Right renal pelvis (tissue), 4 donors: ENCODE measurements around the gene TCERG1L. TPM values are rescaled to one million over a fixed set of nuclear protein-coding genes. Genes with fewer than 3 reads are reported as not detected.

Experiments
- DNase-seq, 4 donors: peaks; one replicate each; pipeline ENCODE4 v3.0.0-alpha.2; 2013; ENCODE audit warnings: low read depth in 4 of 4, low spot score in 3 of 4, missing footprints in 1 of 4
- polyA plus RNA-seq, 4 donors: library from polyadenylated mRNA; unstranded; fragments of 120-200 nt; gene quantifications; one replicate each; pipeline ENCODE4 v1.2.1, GENCODE V29; 2013; ENCODE audit not compliant: insufficient read length in 4 of 4

Gene TCERG1L
- polyA plus RNA-seq, 4 donors, result 1.4 to 2.1 (median 1.8) TPM

- DNase-seq, result no peak
Observed at GRCh38 chr10:131134651-131135050, 176.9 kb downstream of the TCERG1L start.

GRCh38 chr10:131134001-131134576 lies 177.4 kb downstream of the TCERG1L start:
- no peak for DNase-seq

- no peak for DNase-seq
Observed at GRCh38 chr10:131132681-131133080, 178.8 kb downstream of the TCERG1L start.

DNA sequence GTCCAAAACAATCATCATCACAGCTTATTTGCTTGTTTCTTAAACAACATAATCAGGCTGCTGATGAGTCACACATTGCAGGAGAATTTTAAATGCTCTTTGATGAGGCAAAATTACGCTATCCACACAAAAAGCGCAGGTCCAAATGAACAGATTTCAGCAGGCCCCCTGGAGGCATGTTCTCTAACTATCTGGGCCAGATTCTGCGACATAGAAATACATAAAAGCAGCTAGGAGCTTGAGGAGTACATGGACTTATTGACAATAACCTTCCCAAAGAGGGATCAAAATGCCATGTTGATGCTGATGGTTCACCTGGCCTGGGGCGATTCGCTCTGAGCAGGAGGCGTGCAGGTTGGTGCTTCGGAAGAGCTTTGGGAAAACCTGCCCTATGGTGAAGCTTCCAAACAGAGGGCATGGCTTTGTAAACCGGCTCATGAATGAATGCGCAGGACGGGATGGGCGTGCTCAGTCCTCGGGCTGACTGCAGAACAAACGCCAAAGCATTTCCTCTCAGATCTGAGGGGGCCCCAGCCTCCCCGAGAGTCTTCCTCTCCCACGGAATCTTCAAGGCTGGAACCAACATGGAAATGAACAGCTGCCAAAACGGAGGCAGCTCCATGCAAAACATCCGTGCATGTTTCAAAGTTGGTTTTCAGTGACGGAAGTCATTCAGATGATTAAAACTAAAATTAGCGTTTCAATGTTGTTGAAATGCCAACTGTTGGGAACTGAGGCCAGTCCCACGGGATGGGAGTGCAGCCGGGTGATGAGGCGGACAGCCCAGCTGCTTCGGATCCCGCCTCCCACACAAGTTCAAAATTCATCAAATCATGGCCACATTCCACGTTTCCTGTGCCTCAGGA lies 179.6 kb downstream of the TCERG1L start:
- peak in 2 of 4 donors; percentile 22 to 37 for DNase-seq

DNA sequence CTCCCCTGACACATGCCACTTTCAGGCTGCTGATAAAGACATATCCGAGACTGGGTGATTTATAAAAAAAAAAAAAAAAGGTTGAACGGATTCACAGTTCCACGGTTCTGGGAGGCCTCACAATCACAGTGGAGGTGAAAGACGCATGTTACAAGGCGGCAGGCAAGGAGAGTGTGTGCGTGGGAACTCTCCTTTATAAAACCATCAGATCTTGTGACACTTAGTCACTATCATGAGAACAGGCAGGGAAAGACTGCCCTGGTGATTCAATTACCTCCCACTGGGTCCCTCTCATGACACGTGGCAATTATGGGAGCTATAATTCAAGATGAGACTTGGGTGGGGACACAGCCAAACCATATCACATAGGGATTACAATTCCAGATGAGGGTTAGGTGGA lies 181.5 kb downstream of the TCERG1L start:
- DNase-seq, result no peak

- no peak for DNase-seq
Observed at GRCh38 chr10:131129544-131129943, 182.0 kb downstream of the TCERG1L start.

DNA sequence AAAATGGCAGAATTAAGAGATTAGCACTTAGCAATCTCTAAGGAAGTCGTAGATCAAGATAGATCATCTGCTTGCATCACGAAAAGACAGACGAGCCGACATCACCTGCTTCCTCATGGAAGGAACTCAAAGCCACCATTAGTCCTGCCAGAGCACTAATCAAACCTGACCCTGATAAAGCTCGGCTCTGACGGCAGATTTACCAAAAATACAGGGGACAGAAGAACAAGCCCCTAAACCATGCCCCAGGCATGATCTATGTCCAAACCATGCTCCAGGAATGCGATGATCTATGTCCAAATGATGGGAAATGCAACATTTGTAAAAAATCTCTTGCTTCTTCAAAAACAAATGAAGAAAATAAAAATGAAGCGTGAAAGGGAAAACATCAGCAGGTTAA lies 182.8 kb downstream of the TCERG1L start:
- no peak for DNase-seq

GRCh38 chr10:131127610-131128009 lies 183.9 kb downstream of the TCERG1L start:
- DNase-seq, result no peak

- DNase-seq, result no peak
Observed at GRCh38 chr10:131127138-131127589, 184.4 kb downstream of the TCERG1L start.

DNA sequence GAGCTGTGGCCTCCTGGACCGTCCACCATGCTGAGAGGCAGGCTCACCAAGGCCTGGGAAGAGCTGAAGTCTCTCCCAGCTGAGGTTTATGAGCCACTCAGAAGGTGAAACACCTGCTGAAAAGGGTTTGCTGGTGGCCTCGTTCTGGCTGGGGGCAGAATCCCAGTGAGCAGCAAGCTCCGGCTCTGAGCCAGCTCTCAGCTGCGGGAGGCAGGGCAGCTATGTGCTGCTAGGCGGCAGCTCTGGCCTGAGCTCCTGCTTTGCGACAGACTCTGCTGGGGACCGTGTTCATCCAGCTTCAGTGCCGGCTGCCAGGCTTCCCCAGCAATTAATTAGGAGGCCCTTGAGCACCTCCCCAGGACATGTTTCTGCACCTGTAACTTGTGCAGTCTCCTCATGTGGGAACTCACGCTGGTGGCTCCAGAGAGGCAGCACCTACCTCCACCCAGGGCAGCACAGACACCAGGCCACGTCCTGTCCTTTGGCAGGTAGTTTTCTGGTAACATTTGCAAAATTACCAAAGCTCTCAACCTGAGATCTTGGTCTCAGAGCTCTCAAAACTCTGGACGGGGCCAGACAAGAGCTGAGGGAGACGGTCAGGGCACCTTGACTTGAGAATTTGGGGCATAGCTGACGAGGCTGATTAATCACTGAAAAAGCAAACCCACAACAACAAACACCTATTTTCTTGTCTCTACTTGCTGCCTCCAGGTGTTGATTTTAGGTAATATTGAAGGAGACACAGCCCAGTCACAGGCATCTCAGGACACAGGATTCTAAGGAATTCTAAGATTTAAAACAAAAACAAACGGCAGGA lies 185.0 kb downstream of the TCERG1L start:
- peak in 1 of 4 donors; percentile 25 for DNase-seq

DNA sequence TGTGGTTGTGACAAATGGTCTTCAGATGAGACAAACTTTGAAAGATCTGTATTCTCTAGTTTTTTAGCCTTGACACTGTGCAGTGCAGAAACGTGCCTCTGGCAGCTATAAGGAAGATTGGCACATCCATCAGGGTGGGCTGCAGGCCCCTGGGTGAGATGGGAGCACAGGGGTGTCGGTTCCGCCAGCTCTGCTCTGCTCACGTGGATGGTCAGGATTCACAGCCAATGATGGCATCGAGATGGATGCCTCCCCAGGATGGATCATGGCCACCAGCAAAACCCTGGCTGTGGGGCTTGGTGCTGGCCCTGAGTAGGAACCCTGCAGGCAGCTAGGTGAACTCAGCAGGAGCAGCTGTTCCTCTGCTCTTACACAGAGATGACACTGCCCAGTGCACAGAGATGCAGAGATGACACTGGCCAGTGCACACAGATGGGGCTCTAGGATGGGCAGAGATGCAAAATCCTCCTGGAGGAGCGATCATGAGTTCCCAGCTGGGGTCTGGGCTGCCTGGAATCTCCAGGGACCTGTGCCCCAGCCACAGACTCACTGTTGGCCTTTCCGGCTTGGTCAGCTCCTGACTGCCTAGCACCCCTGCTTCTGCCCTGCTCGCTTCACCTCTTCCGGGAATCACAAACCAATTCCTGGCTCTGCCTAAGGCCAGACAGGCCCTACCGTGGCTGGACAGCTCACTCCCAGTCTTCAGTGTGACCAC lies 185.9 kb downstream of the TCERG1L start:
- no peak for DNase-seq

GRCh38 chr10:131124945-131125344 lies 186.6 kb downstream of the TCERG1L start:
- DNase-seq, result no peak

DNA sequence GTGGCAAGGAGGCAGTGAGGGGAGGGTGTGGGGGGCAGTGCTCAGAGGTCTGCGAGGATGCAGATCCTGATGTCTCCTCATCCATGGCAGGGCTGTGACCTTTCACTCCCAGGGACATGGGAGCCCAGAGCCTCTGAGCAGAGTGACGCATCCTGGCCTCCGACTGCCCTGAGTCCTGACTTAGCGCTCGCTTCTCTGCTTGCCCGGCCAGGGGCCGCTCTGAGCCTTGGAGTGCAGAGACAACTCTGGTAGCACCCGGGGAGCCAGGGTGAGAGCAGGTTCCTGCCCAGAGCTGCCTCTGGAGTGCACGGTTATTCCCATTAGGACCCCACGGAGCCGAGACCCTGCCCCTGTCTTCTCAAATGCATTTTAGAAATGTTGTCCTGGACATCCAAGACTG lies 188.0 kb downstream of the TCERG1L start:
- DNase-seq, result no peak

- no peak for DNase-seq
Observed at GRCh38 chr10:131121511-131122035, 189.9 kb downstream of the TCERG1L start.

- DNase-seq, result no peak
Observed at GRCh38 chr10:131119626-131120355, 191.7 kb downstream of the TCERG1L start.

GRCh38 chr10:131117416-131118212 lies 193.9 kb downstream of the TCERG1L start:
- DNase-seq, result no peak

- DNase-seq, result no peak
Observed at GRCh38 chr10:131116991-131117375, 194.5 kb downstream of the TCERG1L start.

GRCh38 chr10:131116216-131116990 lies 195.1 kb downstream of the TCERG1L start:
- no peak for DNase-seq
